Mucosa of descending colon (tissue), 3 donors: ENCODE results near the gene OCEL1. TPM values are rescaled to one million over a fixed set of nuclear protein-coding genes. Genes with fewer than 3 reads are reported as not detected.

Experiments used
- ATAC-seq: fragments of 200-7000 bp; cut with Tn5 transposase; one replicate; pipeline ENCODE4 v1.9.1; 2020; ENCODE audit warnings: mild to moderate bottlenecking, moderate library complexity
- DNase-seq, 3 donors: peaks; one replicate each; pipeline ENCODE4 v3.0.0-alpha.2; 2020
- H3K36me3 ChIP-seq: fragments of 200-600 bp; one replicate; pipeline ENCODE4 v1.8.0; 2021; ENCODE audit warnings: low read depth, mild to moderate bottlenecking
- H3K4me1 ChIP-seq: fragments of 200-600 bp; one replicate; pipeline ENCODE4 v1.8.0; 2021; ENCODE audit warnings: low read depth, mild to moderate bottlenecking
- H3K4me3 ChIP-seq: fragments of 200-600 bp; one replicate; pipeline ENCODE4 v1.8.0; 2021; ENCODE audit warnings: mild to moderate bottlenecking
- H3K9me3 ChIP-seq: fragments of 200-600 bp; one replicate; pipeline ENCODE4 v1.8.0; 2021; ENCODE audit warnings: mild to moderate bottlenecking
- intact Hi-C, 2 donors: fragments of 100-400 bp; cut with DNase I in 1 of 2; cut with micrococcal nuclease in 1 of 2; formaldehyde crosslinking; loops; one replicate each; pipeline versions ENCODE4 v1.11.0 to v1.11.1; 2022; cut with DNase I, micrococcal nuclease
- total RNA-seq, 3 donors: library from RNA; stranded (reverse); fragmentation: NEBNext Ultra II Directional in 2 of 3; extraction: Animal tissue kit (Norgen Biotek cat#: 25700) in 2 of 3; gene quantifications; one replicate each; pipeline versions ENCODE4 v1.2.1 to v1.2.4, GENCODE V29; 2021 to 2023
- TF ChIP-seq, protein P1 (sequence below): fragments of 200-600 bp; IDR thresholded peaks from one replicate; pipeline ENCODE4 v1.8.0; 2022; ENCODE audit warnings: antibody characterized with exemption, mild to moderate bottlenecking
- donor health status: DM: no; HTN: no; CAD: no; lungs with moderate emphysema.
- donor health status: DM: no; HTN: no; CAD: no.
- donor health status: DM: no; HTN: yes; CAD: no.

Gene OCEL1
- total RNA-seq, 3 donors from 2014 or later = 38.1 to 105 (median 58.4) TPM

DNA sequence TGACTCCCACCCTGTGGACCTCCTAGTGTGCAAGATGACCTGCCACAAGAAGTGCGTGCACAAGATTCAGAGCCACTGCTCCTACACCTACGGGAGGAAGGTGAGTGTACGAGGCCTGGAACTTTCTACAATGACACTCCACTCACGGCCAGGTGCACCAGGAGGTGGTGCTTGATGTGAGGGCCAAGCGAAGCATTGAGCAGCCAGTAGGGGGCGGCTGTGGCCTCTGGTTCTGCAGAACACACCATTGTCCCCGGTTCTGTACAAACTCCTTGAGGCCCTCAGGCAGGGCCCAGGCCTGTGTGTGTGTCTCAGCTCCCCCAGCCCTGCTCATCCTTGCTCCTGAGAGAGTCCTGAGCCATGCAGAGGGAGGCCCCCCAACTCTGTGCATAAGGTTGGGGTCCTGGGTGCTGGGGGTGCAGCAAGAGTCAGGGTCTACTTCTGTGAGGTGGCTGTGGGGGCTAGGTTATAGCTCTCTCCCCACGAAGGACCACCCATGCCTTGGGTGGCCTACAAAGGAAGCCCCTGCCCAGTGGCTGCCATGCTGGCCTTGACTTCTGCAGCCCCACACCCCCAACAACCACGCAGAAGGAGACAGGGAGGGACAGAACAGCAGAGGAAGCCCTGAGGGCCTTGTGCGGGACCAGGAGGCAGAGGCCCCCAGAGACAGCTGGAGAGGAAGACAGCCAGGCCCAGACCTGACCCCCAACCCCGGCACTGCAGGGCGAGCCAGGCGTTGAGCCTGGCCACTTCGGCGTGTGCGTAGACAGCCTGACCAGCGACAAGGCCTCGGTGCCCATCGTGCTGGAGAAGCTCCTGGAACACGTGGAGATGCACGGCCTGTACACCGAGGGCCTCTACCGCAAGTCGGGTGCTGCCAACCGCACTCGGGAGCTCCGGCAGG, 20.5 kb upstream of the OCEL1 start:
- peak in 2 of 3 donors; percentile 84 to 86 for DNase-seq
- intact Hi-C loops = no loop called here
- no peaks in the 10 kb centered on the region for H3K36me3 ChIP-seq

DNA sequence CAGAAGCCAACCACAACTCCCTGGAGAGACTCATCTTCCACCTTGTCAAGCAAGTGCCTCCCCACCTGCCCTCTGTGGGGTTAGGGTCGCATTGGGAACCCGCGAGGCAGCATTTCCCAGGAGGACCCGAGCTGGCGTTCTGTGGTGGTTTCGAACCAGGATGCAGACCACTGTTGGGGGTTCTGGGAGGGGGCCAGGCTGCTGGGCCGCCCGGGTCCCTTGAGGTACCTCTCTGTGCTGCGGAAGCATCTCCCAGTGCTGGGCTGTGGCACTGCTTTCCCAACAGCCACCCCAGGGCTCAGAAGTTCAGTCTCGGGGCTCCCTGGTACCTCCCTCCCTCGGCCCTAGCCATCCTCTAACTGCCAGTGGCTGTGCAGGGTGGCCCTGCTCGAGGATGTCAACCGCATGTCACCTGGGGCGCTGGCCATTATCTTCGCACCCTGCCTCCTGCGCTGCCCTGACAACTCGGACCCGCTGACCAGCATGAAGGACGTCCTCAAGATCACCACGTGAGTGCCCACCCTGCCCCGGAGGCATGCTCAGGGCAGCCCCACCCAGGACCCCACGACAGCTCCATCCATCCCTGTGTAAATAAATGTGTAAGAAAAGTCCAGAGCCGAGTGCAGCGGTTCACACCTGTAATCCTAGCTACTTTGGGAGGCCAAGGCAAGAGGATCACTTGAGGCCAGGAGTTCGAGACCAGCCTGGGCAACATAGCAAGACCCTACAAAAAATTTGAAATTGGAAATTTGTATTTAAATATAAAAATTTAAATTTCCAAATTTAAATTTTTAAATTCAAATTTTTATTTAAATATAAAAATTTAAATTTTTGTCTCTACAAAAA, 19.1 kb upstream of the OCEL1 start:
- H3K4me3 ChIP-seq = no peak overlapping the region
- TF ChIP-seq, protein P1, sequence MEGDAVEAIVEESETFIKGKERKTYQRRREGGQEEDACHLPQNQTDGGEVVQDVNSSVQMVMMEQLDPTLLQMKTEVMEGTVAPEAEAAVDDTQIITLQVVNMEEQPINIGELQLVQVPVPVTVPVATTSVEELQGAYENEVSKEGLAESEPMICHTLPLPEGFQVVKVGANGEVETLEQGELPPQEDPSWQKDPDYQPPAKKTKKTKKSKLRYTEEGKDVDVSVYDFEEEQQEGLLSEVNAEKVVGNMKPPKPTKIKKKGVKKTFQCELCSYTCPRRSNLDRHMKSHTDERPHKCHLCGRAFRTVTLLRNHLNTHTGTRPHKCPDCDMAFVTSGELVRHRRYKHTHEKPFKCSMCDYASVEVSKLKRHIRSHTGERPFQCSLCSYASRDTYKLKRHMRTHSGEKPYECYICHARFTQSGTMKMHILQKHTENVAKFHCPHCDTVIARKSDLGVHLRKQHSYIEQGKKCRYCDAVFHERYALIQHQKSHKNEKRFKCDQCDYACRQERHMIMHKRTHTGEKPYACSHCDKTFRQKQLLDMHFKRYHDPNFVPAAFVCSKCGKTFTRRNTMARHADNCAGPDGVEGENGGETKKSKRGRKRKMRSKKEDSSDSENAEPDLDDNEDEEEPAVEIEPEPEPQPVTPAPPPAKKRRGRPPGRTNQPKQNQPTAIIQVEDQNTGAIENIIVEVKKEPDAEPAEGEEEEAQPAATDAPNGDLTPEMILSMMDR = no peak
- no peaks in the 10 kb centered on the region for H3K9me3 ChIP-seq
- no peaks in the 10 kb centered on the region for H3K4me1 ChIP-seq
- ATAC-seq (no peak), DNase-seq (no peak)
- intact Hi-C loops = no loop called here
- no peaks in the 10 kb centered on the region for H3K36me3 ChIP-seq

More for the DNA sequence above, 20.5 kb upstream of the OCEL1 start:
- Histone ChIP-seq H3K4me1 (no peaks in the 10 kb centered on the region), H3K4me3 (no peak overlapping the region), H3K9me3 (no peaks in the 10 kb centered on the region)
- peak; percentile 90 for ATAC-seq
- TF ChIP-seq, protein P1 = peak; percentile 58

DNA sequence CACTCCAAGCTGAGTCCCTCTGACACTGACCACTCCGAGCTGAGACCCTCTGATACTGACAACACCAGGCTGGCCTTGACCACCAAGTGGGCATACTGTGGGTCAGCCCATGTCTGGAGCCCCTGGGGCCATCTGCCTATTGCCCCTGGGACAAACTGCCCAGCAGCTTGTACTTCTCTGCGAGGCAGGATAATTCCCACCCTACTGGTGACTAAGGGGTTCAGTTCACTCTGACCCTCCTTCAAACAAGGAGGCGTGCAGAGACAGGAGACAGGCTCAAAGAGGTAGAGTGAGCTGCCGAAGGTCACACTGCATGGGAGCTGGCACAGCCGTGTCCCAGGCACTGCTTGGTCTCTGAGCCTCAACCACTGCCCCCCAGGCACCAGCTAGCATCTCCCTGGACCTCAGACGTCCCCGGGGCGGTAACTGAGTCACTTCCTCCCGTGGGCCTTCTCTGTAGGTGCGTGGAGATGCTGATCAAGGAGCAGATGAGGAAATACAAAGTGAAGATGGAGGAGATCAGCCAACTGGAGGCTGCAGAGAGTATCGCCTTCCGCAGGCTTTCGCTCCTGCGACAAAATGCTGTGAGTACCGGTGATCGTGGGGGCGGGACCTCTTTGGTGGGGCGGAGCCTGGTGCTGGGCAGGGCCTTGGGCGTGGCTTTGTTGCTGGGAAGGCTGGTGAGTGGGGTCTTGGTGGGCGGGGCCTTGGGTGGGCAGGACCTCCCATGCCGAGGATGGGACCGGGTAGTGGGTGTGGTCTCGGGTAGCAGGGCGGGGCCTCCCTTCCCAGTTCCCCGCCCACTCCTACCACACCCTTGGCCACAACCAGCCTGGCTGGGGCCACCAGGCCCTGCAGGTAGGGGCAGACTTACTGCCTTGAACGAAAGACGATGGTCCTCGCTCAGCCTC, 16.6 kb upstream of the OCEL1 start:
- no peaks in the 10 kb centered on the region for H3K36me3 ChIP-seq
- H3K4me1 ChIP-seq = no peaks in the 10 kb centered on the region
- intact Hi-C loops = no loop called here
- TF ChIP-seq, protein P1 = no peak
- ATAC-seq (peak; percentile 52), DNase-seq (peak; percentile 45 to 75 (median 56))
- H3K9me3 ChIP-seq = no peaks in the 10 kb centered on the region
- H3K4me3 ChIP-seq = no peak overlapping the region

DNA sequence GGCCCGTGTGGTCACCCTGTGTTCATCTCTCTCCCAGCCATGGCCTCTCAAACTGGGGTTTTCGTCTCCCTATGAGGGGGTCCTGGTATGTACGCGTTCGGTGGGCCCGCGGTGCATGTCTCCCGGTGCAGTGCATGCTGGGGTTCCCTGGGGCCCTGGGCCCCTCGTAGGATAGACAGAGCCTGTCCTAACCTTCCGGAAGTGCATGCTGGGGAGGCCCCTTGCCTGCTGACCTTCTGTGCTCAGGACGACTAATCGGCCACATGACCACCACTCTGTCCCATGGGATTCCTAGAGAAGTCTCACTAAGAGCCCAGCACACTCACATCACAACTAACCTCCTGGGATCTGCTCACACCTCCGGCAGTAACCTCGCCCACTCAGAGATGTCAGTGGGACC, 15.7 kb upstream of the OCEL1 start:
- no peaks in the 10 kb centered on the region for H3K9me3 ChIP-seq
- H3K4me3 ChIP-seq = no peak overlapping the region
- ATAC-seq (no peak), DNase-seq (no peak)
- TF ChIP-seq, protein P1 = no peak
- intact Hi-C loops = no loop called here
- no peaks in the 10 kb centered on the region for H3K4me1 ChIP-seq
- H3K36me3 ChIP-seq = no peaks in the 10 kb centered on the region
